ENCODE measurements around the gene HABP4.

The HABP4 gene

DNA sequence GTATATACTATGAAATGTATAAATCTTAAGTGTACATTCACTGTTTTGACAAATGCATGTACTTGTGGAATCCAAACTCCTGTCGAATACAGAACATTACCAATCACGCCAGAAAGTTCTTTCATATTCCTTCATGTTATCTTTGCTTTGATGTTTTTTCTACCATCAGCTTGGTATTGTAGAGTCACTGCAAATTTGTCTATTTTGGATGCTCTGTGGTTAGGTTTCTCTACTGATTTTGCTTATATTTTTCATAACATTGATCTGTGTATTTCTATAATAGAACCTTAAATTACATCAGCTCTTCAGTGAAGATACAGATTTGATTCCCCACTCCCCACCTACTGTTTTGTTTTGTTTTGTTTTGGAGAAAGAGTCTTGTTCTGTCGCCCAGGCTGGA lies 30.8 kb downstream of the HABP4 start:
- DNase-seq: no peak

DNA sequence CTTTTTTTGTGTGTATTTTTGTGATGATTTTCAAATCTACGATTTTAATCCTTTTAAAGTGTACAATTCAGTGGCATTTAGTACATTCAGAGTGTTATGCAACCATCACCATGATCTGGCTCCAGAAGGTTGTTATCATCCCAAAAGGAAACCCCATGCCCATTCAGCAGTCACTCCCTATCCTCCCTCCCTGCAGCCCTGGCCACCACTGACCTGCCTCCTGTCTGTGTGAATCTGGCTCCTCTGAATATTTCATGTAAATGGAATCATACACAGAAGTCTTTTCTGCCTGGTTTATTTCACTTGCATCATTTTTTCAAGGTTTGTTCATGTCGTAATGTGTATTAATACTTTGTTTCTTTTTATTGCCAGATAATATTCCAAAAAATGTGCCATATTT lies 32.5 kb downstream of the HABP4 start:
- DNase-seq: no peak

DNA sequence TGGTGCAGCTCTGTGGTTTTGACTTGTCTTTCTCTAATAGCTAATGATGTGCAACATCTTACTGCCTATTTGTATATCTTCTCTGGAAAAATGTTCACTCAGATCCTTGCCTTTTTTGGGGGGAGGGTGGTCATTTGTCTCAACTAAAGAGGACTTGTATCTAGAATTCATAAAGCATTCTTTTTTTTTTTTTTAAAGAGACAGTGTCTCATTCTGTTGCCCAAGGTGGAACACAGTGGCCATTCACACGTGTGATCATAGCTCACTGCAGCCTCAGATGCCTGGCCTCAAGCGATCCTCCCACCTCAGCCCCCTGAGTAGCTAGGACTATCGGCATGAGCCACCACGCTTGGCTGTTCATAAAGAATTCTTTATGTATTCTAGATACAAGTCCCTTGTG lies 33.2 kb downstream of the HABP4 start:
- DNase-seq: no peak

DNA sequence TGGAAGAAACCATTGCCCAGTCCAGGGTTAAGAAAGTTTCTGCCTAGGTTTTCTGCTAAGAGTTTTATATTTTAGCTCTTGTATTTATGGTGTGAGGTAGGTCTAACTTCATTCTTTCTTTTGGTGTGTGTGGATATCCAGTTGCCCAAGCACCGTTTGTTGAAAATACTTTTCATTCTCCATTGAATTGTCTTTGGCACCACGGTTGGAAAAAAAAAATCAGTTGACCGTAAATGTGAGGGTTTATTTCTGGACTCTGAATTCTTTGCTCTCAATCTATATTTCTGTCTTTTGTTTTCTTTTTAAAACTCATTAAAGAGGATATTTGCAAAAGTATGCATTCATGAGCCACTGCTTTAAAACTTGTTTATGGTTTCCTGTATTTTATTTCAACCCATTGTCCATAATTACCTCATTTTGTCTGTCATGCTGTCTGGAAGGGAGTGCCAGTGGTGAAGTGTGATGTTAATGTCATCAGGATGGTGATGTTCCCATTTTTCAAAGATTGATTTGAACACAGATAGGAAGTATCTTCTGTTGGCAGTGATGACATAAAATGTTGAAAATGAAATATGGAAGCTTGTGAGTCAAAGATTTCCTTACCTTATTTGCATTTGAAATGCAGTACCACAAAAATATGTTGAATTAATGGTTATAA lies 33.9 kb downstream of the HABP4 start:
- DNase-seq: no peak

GRCh38 chr9:96484521-96484931 lies 34.6 kb downstream of the HABP4 start:
- DNase-seq: no peak

DNA sequence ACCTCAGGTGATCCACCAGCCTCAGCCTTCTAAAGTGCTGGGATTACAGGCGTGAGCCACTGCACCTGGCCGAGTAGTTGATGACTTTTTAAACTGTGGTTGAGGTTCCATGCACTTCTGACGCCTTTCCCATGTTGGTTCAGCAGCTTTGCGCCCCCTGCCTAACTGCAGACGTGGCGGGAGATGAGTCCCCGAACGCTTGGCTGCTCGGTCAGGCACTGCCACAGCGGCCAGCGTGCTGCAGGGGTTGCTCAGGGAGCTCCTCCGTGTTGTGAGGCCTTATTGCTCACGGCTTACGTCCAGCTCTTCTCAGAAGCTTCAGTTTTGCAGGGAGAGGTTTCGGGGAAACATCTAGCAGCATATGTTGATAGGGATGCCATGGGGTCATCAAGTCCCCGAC lies 35.3 kb downstream of the HABP4 start:
- DNase-seq: no peak

DNA sequence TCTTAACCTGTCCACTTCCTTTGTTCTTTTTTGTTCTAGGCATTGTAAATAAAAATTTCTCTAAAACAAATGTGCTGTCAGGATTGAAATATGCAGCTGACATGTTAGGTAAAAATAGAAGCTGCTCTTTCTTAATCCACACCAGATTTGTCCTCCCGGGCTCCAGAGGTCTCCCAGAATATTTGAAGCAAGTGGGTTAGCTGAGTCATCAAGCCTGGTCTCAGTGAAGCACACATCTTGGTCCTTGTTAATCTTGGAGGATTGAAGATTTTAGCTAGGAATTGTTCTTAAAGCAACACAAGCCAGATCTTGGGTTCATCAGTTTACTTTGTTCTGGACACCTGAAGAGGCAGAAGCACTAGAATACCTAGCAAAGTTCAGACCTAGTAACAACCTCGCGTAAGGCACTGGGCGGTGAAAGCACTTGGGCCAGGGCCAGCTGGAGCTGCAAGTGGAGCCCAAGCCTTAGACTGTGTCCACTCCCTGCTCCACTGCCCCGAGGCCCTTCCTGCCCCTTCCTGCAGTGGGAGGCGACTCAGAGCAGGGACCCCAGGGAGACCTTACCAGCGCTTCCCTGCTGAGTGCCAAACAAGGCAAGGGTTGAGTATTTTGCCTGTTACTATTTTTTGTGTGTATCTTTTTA lies 36.5 kb downstream of the HABP4 start:
- DNase-seq: no peak

DNA sequence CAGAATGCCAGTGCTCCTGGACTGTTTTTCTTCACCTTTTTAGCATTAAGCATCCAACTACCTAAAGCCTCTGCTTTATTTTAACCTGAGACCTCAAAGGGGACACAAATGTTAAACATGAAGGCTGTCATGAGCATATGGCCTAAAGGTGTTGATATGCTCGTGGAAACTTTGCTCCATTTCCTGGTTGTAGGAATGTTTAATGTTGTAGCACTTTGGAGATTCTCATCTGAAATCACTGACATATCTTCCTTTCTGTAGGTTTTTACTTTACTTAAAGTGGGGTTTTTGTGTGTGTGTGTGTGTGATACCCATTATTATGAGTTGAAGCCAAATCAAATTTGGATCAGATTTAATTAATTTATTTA lies 37.0 kb downstream of the HABP4 start:
- no peak for DNase-seq

GRCh38 chr9:96487949-96488348 lies 38.0 kb downstream of the HABP4 start:
- no peak for DNase-seq

GRCh38 chr9:96489482-96489979 lies 39.6 kb downstream of the HABP4 start:
- no peak for DNase-seq

DNA sequence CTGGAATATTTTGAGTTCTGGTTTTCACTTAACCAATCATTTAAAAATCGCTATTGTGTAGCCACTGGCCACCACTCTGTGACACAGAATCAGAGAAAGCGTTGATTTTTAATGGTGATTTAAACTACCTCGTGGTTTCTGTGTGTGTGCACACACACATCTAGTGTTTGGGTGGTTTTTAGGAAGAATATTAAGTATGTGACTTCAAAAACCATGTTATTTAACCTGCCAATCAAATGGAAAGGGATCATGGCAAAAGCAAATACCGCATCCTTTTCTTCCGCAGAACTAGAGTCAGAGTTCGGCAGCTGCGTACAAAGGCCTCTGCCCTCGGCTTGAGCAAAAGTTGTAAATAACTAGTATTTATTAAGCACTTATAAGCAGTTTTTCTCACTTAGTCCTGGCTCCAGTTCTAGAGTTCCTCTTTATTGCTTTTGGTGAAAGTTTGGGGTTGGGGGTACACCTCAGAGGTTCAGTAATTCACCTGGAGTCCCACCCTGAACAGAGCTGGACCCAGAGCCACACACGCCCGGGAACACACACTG lies 40.6 kb downstream of the HABP4 start:
- DNase-seq: no peak

- no peak for DNase-seq
Measured at GRCh38 chr9:96491079-96491879, 41.3 kb downstream of the HABP4 start.

- DNase-seq: no peak
Measured at GRCh38 chr9:96491880-96492525, 42.0 kb downstream of the HABP4 start.

- DNase-seq: no peak
Measured at GRCh38 chr9:96492993-96493531, 43.1 kb downstream of the HABP4 start.

- no peak for DNase-seq
Measured at GRCh38 chr9:96493757-96494156, 43.8 kb downstream of the HABP4 start.

GRCh38 chr9:96494215-96494800 lies 44.3 kb downstream of the HABP4 start:
- DNase-seq: no peak

- no peak for DNase-seq
Measured at GRCh38 chr9:96495341-96495740, 45.4 kb downstream of the HABP4 start.

- no peak for DNase-seq
Measured at GRCh38 chr9:96496368-96497116, 46.6 kb downstream of the HABP4 start.

- DNase-seq: no peak
Measured at GRCh38 chr9:96497117-96497399, 47.1 kb downstream of the HABP4 start.

GRCh38 chr9:96498796-96499195 lies 48.8 kb downstream of the HABP4 start:
- DNase-seq: no peak

DNA sequence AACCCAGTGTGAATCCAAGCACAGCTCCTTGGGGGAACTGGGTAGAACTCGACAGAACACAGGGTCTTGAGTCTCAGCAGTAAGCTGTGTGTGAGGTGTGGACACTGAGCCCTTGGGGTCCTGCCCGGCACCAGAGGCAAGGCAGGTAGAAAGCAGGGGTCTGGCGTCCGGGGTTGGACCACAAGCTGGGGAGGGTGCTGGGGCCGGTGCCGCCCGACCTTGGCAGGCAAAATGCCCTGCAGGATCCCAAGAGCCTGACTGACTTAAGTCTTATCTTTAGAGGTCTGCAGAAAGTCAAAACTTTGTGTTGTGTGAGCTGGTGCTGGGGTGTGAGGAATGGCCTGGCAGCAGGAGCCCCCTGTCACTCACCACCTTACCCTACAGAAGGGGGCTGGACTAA lies 49.3 kb downstream of the HABP4 start:
- DNase-seq: no peak

All from stimulated activated CD4-positive, alpha-beta T cell treated with anti-CD3 and anti-CD28 coated beads, Interleukin-4, amount 100 ng/mL, for 1 hour (primary cell).